Left renal pelvis (tissue), 4 donors: ENCODE data around the gene BANK1. TPM values are rescaled to one million over a fixed set of nuclear protein-coding genes. Genes with fewer than 3 reads are reported as not detected.
"Not testable (repeated sequence)": the region's sequence is repeated elsewhere in the genome, so short reads cannot be mapped to it uniquely, and the experiment has no call there.

Experiments used
- DNase-seq, 4 donors: peaks; one replicate each; pipeline ENCODE4 v3.0.0-alpha.2; 2013; ENCODE audit warnings: low read depth in 4 of 4, low spot score in 3 of 4
- polyA plus RNA-seq, 4 donors: library from polyadenylated mRNA; unstranded; fragments of 120-200 nt; gene quantifications; one replicate each; pipeline ENCODE4 v1.2.1, GENCODE V29; 2013; ENCODE audit not compliant: insufficient read length in 4 of 4

The BANK1 gene
- polyA plus RNA-seq, 4 donors: 2.5 to 4.2 (median 3.1) TPM

DNA sequence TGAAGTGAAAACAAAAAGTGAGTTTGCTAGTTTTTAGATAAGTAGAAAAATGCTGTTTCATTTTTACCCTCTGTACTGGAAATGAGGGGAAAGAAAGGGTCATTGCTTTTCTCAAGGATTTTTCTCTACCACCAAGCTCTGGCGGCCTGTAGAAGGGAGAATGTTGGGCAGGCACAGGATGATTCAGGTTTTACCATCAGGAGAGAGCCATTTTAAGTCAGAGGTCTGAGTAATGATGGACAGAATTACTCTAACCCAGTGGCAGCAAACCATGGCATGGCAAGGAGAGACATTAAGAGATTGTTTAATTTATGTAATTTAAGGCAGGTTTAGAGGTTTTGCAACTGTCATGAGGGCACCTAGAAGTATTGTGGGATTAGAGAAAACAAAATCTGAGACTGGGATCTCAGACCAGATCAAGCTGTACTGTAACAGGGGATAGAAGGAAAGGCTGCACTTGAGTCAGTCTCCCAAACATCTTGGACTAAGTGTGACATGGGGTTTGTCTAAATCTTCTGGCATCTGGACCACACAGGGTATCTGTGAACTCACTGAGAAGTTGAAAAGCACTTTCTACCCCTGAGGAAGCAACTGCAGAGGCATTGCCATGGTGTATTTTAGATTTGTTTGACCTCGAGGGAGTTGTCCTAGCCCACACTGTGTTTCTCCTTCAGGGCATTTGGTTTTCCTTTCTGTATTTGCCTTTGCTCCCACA, 81.6 kb downstream of the BANK1 start:
- no peak for DNase-seq

DNA sequence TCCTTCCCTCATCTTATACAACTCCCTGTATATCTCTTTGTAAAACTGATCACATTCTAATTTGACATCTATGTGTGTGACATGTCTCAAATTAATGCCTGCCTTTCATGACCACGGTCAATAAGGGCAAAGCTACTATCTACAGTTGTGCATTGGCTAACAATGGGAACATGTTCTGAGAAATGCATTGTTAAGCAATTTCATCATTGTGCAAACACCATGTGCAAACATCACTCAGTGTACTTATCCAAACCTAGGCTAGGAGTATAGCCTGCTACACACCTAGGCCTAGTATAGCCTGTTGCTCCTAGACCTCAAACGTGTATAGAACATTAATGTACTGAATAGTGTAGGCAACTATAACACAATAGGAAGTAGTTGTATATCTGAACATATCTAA, 95.0 kb downstream of the BANK1 start:
- DNase-seq: no peak

DNA sequence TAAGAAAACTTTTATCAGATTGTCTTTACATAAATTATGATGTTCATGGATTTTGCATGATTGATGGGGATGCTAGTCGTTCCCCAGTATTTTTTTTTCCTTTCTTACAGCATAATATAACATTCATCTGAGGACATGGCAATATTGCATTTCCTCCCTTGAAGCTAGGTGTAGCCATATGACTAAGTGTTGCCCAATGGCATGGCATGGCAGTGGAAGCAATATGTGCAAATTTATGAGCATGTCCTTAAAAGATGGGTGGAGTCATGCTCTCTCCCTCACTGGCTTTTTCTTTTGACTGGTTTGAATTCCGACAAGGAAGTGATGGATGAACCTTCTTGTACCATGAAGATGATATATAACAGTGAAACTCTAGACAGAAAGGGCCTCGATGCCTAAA, 96.3 kb downstream of the BANK1 start:
- DNase-seq: no peak

DNA sequence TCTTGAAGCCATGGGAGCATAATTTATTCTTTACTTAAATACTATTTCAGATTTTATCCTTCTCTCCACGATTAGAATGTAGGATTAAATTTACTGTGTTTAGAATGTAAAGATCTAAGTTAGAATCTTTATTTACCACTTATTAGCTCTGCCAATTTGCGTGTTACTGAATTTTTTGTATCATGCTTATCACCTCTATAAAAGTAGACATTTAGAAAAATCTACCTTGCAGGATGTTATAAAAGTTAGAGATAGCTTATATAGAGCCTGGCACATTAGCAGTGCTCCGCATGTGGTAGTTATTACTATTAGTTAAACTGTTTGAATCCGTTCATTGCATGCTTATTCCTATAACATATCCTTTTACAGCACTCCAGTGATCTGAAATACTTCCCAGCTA, 97.9 kb downstream of the BANK1 start:
- no peak for DNase-seq

DNA sequence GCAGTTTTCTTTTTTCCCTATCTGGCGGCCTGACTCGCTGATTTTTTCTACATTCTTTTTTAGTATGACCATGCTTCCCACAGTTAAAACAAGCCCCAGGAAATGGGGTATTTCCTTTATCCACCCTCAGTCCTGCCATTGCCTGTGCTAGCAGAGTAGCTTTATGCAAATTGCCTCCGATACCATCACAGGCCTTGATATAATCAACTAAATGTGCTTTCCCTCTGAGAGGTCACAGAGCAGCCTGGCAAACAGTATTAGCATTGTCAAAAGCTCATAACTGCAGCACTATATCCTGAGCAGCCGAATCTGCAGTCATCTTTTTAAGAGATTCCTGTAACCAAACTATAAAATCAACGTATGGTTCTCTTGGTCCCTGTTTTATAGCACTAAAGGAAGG, 115.0 kb downstream of the BANK1 start:
- DNase-seq: not testable (repeated sequence)

DNA sequence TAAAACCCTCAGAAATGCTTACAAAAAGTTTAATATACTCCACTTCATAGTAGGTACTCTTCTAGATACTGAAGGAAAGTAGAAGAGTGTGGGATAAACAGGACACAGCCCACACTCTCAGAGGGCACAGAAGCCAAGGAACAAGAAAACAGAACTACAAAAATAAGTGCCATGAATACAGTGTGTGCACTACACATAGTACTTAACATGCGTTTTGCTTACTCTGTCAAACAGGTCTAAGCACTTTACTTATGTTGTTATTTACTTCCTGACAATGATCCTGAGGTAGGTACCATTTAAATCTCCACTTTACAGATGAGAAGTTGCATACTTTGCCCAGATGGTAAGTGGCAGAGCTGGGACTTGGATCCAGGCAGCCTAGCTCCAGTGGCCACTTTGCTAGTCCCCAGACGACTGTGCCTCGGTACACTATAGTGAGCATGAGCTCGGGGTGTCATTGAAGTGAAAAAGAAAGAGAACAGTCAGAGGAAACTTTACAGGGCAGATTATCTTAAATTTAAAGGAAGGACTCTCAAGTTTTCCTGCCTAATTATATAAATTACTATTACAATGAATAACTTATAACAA, 120.3 kb downstream of the BANK1 start:
- DNase-seq: no peak

DNA sequence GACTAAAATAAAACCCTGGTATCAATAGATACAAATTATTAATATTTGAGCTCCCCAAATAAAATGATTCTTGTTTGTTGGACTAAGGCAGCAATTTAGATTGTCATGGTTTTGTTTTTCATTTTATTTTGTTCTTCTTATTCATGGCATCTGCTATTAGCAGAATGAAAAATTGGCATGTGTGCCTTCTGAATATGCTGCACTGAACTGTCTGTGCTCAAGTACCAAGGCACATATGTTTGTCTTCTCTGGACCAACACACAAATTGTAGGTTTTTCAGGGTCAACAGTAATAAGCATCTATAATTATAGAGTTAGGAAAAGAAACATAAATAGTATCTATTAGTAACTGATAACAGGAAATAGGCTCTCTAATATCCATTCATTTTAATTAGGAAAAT, 121.1 kb downstream of the BANK1 start:
- no peak for DNase-seq

DNA sequence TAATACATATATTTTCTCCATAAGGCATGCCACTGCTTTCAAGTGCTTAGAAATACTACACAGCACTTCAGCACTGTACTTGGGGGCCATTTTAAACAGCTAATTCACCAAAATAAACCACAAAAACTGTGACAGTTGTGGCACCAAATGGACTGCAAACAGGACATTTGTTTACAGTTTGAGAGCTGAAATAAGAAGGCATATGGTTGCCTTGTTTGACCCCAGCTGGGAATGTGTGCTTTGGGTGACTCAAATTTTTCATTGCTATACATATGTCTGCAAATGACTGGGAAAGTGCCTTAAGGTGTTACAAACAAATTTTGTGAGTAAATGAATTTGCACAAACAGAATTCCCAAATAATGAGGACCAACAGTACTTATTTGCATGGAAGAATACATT, 124.2 kb downstream of the BANK1 start:
- DNase-seq: no peak

DNA sequence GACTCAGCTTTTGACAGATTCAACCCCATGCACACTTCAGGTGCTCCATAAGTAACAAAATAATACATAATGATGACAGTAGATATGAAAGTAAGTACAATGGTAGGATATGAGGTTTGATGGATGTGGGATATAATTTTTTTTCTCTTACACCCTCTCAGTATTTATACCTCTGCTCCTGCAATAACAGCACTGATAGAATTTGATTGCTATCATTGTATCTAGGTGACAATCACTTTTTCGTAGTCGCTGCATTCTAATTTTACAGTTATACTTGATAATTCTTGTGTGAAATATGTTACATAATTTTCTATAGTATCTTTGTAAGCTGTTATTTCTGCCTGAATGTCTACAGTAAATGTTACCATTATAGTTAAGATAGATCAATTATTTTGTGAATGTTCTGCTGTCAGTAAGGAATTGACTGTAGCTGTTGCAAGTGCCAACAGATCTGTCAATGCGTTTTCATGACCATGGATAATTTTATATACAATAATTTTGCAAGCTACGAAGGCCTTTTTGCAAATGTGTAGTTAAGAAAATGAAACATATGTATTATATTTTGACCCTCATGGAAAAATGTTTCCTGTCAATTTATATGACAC, 128.9 kb downstream of the BANK1 start:
- DNase-seq: no peak

DNA sequence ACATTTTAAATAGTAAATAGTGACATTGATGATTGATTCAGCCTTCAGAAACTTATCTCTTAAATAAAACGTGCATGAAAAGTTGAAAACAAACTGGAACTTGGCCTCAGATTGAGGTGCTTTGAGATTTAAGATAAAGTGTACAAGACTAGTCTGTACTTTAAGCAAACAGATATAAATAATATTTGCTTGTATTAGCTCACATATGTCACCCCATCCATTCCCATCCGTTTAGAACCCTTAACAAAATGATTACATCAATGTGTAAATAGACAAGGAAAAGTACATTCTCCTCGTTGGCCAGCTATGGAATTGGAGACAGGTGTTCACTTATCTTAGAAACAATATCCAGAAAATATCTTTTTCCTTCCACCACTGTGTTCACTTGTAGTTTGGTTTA, 130.8 kb downstream of the BANK1 start:
- DNase-seq: no peak

DNA sequence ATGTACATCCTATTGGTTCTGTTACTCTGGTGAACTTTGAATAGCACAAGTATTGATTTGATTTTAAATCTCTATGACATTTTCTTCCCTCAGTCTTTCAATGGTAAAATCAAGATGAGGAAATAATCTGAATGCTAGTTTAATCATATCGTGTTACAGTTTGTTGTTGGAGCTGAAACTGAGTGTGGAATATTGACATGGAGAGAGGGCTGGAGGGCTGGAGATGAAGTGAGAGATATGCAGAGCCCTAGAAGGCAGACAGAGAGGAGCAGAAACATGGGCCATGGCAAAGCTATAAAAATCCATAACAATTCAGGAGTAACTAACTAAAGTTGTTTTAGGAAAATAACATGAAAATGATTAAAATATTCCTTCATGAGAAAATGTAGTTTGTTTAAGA, 141.1 kb downstream of the BANK1 start:
- no peak for DNase-seq

DNA sequence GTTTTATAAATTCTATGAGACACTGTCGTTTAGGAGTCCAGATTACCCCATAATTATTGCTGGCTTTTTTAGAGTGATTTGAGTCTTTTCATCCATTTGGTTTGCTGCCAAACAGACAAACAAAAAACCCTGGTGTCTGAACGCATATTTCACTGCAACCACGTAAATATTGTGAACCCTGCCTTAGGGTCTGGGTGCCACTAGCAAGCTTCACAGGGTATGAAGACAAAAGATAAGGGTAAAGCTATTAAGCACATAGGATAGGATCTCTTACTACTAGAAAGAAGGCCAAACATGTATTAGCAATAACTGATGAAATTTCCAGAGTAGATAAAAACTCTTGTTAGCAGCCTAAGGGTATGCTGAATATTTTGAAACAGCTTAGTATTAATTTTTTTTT, 143.3 kb downstream of the BANK1 start:
- no peak for DNase-seq

DNA sequence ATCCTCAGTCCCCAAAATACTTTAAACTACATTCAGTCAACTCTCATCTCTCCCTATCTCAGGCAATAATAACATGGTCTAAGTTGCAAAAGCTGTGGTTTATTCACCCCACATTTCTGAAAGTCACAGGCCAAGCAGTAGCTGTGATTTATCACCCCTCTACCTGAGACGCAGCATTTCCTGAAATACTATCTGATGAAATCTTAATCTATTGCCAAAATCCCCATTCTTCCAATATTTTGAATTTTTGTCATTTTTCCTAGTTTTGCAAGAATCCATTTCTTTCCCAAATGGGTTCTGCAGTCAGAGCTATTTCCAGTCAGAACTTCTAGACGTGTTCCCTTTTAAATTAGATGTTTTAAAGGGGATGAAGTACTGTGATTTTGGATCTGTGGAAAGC, 148.3 kb downstream of the BANK1 start:
- no peak for DNase-seq

DNA sequence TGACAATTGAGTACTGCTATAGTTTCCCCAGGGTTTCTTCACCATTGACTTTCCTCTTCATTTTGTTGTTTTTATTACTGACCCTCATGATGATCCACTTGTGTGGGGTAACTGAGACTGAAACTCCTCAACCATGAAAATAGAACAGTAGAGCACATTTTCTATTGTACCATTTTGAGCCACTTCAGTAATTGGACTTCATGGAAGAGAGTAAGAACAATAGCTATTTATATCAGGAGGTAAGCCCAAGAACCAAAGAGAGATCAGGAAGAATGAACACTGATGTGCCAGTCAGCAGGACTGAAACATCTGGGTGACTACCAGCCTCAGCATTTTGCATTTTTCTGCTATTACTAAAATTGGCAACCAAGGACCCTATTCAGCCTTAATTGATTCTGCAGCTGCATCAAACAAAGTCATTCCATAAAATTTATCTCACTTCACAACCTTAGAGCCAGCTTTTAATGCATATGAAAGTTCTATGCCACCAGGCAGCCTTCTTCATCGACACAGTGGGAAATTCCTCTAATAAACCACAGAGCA, 151.4 kb downstream of the BANK1 start:
- no peak for DNase-seq

DNA sequence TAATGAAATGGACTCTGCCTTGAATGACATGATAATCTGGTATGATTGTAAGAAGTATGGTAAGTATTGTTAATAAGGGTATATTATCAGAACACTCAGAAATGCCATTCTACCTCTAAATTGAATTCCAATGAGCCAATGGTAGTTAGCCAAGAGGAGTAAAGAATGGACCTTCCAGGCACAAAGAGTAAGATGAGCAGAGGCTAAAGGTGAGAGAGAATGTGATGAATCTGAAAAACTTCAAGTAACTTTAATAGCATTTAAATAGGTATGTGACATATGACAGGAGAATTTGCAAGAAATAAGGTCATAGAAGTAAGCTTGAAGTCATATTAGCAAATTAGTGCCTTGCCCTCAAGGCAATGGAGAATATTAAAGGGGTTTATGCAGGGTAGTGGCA, 152.4 kb downstream of the BANK1 start:
- DNase-seq: no peak

DNA sequence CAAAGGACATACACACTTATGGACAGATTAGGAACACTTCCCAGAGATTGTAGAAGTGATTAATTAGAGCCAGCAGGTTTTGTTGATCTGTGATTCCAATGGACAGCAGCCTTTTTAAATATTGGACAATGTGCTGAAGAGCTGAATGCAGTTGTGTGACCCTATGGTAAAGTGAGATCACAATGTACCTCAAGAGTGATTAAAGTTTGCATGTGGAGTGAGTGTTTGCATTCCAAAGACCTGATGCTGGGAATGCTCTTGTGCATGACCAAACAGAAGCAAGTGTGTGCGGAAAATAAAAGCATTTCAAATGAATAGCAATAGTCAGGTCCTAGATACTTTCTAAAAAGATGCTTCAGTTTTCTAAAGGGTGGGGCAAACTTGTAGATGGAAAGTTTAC, 154.1 kb downstream of the BANK1 start:
- no peak for DNase-seq

DNA sequence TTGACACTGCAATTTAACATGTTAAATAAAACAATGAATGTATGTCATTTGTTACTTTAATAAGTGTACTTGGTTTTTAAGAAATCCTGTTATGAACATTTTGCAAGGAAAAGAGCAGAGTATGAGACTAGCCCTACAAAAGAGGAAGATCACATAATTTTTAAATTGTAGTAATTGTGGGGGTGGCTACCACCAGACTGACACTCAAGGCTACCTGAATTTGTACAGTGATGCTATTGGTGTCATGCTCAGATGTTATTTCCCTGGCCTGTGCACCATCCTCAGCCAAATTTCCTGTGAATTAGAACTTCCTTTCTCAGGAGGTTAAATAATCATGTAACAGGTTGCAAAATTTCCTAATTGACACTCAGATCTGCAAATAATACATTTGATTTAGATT, 157.5 kb downstream of the BANK1 start:
- no peak for DNase-seq

DNA sequence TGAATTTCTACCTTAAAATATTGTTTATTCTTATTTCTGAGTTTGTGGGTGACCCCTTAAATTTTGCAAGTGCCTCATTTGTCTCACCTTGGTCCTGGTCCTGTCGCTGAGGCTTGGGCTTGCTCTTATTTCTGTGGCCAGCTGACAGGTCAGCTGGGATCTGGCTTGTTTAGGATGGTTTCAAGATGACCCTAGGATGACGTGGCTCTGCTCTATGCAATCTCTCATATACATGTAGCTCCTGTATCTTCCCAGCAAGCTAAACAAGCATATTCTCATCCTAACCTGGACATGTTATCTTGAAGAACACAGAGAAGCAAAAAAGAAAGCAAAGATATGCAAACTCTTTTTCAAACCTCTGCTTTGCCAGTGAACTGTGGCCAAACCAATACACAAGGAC, 158.4 kb downstream of the BANK1 start:
- DNase-seq: no peak

DNA sequence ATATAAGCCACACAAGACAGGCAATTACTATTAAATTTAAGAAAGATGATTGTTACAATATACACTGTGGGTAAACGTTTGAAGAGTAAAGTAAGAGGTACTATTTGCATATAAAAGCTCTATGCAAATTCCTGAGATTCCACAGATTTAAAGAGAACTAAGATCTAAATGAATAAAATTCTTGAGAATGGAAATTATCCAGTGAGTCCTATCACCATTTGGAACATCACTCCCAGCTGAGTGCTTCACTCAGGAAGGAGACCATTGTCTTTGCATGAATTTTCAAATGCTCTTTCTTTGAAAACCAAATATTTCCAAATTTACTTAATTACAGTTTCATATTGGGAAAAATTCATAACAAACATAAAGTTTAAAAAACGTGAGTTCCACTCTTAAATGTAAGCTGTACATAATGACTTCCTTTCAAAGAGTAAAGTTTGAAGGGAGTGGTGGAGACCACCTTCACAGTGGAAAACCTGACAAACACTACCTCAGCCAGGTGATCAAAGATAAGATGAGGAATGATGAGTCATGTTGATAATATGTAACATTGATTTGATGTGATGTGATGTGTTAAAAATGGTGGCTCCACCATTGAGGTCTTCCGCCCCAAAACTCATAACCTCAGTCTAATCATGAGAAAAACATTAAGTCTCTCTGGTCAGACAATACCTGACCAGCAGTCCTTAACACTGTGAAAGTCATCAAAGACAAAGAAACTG, 159.9 kb downstream of the BANK1 start:
- DNase-seq: no peak

DNA sequence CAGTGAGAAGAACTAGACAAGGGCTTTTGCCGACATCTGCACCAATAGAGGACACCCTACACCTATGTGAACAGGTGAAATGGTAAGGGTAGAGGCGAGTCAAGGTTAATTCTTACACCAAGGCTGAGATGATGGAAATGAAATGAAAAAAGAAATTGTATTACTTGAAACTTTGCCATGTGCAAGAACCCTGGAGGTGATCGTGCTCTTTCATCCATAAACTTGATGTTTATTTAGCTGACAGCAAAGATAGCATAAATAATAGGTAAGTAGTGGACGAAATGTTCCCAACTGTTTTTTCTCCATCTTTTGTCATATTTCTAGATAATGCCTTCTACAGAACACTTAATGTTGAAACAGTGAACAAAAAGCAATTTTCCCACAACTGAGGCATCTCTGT, 162.5 kb downstream of the BANK1 start:
- no peak for DNase-seq

DNA sequence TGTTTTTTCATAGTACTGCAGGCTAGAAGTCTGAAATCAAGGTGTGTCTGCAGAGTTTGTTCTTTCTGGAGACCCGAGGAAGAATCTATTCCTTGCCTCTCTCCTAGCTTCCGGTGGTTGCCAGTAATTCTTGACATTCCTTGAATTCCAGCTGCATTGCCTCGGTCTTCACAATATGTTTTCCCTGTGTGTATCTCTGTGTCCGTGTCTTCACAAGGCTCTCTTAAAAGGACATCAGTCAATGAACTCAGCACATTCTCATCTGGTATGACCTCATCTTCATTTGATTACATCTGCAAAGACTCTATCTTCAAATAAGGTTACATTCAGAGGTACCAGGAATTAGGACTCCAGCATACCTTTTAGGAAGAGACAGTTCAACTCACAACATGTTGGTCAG, 163.4 kb downstream of the BANK1 start:
- DNase-seq: no peak

DNA sequence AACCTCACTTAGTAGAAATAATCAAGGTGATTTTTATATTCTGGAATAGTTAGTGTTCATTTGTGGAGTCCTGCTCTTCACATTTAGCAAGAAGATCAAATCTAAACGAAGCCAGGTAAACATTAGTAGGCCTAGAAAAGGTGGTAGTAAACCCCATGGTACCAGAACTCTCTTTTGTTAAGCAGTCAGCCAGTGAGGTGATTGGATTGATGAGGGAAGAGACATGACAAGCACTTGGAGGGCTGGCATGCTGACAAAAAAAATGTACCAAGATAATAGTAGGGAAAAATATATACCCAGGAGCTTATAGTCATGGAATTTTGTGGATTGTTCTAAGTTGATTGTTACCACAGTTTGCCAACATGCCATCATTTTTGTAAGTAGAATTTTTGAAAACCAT, 163.8 kb downstream of the BANK1 start:
- no peak for DNase-seq
